OCI-LY7 (cell line): ENCODE measurements around the gene TUBB1. TPM values are rescaled to one million over a fixed set of nuclear protein-coding genes. Genes with fewer than 3 reads are reported as not detected.

ENCODE experiments used
- BruUV-seq: library from RNA; stranded (reverse); fragments of 400-500 nt; replicated peaks from 2 replicates; lab custom pipeline; 2021; lab: Mats Ljungman, UMichigan
- CTCF ChIA-PET: fragments of 300-600 bp; sonication (Branson Sonifier 250); formaldehyde crosslinking; loops from one replicate; lab custom pipeline; 2022; ENCODE audit warnings: antibody characterized with exemption; ENCODE audit not compliant: unreplicated experiment; lab: Charles Lee
- POLR2A ChIA-PET: fragments of 300-600 bp; sonication (Branson Sonifier 250); formaldehyde crosslinking; loops from one replicate; lab custom pipeline; 2022; ENCODE audit warnings: antibody characterized with exemption; lab: Charles Lee
- DNase-seq: peaks from one replicate; pipeline ENCODE4 v3.0.0-alpha.2; 2015; ENCODE audit warnings: low spot score
- H2AFZ ChIP-seq: fragments of 200-600 bp; sonication (generic), shearing (Covaris generic); 2 replicates; pipeline ENCODE4 v1.6.1; 2014; ENCODE audit warnings: mild to moderate bottlenecking, antibody characterized with exemption, low read length, moderate library complexity
- H3K27ac ChIP-seq: fragments of 200-600 bp; sonication (generic); 2 replicates; pipeline ENCODE4 v1.5.1; 2014; ENCODE audit warnings: mixed run types, low read depth, mild to moderate bottlenecking, moderate library complexity, low read length, inconsistent platforms; ENCODE audit not compliant: poor library complexity, severe bottlenecking
- H3K36me3 ChIP-seq: fragments of 200-600 bp; sonication (generic); 2 replicates; pipeline ENCODE4 v1.6.1; 2014; ENCODE audit warnings: mild to moderate bottlenecking, antibody characterized with exemption, low read length, moderate library complexity, mixed read lengths; ENCODE audit not compliant: insufficient read depth
- H3K4me1 ChIP-seq: fragments of 200-600 bp; sonication (generic); 2 replicates; pipeline ENCODE4 v1.5.1; 2014; ENCODE audit warnings: mild to moderate bottlenecking, low read length; ENCODE audit not compliant: insufficient read depth, poor library complexity, severe bottlenecking
- H3K4me2 ChIP-seq: fragments of 200-600 bp; sonication (generic); 2 replicates; pipeline ENCODE4 v1.6.1; 2014; ENCODE audit warnings: mild to moderate bottlenecking, low read length
- H3K4me3 ChIP-seq: fragments of 200-600 bp; sonication (generic); 2 replicates; pipeline ENCODE4 v1.5.1; 2014; ENCODE audit warnings: mild to moderate bottlenecking, low read depth, low read length; ENCODE audit not compliant: poor library complexity, severe bottlenecking
- H3K79me2 ChIP-seq: fragments of 200-600 bp; sonication (generic); 2 replicates; pipeline ENCODE4 v1.6.1; 2016; ENCODE audit warnings: low read depth, mild to moderate bottlenecking, low read length, moderate library complexity, mixed read lengths; ENCODE audit not compliant: insufficient read depth
- H3K9me2 ChIP-seq: fragments of 200-600 bp; sonication (generic); 2 replicates; pipeline ENCODE4 v1.6.1; 2016; ENCODE audit warnings: mild to moderate bottlenecking, low read length, mixed read lengths; ENCODE audit not compliant: insufficient read depth
- H3K9me3 ChIP-seq: fragments of 200-600 bp; sonication (generic); 2 replicates; pipeline ENCODE4 v1.6.1; 2014; ENCODE audit warnings: mild to moderate bottlenecking, mixed run types, low read length, mixed read lengths
- H4K20me1 ChIP-seq: fragments of 200-600 bp; sonication (generic); 2 replicates; pipeline ENCODE4 v1.6.1; 2014; ENCODE audit warnings: mild to moderate bottlenecking, antibody characterized with exemption, low read length, moderate library complexity, mixed read lengths; ENCODE audit not compliant: insufficient read depth
- CTCF ChIP-seq: fragments of 200-600 bp; sonication (generic); conservative IDR thresholded peaks from 2 replicates; pipeline ENCODE4 v1.5.1; 2014; ENCODE audit warnings: mild to moderate bottlenecking, antibody characterized with exemption, low read length, moderate library complexity, mixed read lengths
- EZH2phosphoT487 ChIP-seq: fragments of 200-600 bp; sonication (generic); IDR thresholded peaks from 2 replicates; pipeline ENCODE4 v1.6.1; 2018; ENCODE audit warnings: low read depth, borderline replicate concordance, mild to moderate bottlenecking, mixed run types, antibody characterized with exemption, low read length, moderate library complexity, mixed read lengths
- intact Hi-C: fragments of 100-400 bp; cut with micrococcal nuclease; formaldehyde crosslinking; loops from one replicate; pipeline ENCODE4 v1.10.0; 2022; ENCODE audit not compliant: unreplicated experiment
- total RNA-seq, 2 experiments: library from RNA; depleted of rRNA in 1 of 2; stranded (reverse); fragments of >200 nt in 1 of 2; shearing (Covaris generic) in 1 of 2; gene quantifications; 2 replicates each; pipeline ENCODE4 v1.2.3, GENCODE V29; 2014 to 2022

The TUBB1 gene
- total RNA-seq, 2 experiments from 2014 or later, result 0.11 TPM; not detected in 1

GRCh38 chr20:58986286-58986967 is 32.8 kb upstream of the TUBB1 start:
- Histone ChIP-seq H2AFZ (no peak overlapping the region), H3K4me3 (no peak overlapping the region), H3K27ac (no peak overlapping the region), H4K20me1 (peaks cover 12% of the 10 kb centered on the region; the same call in 1 of the 2 replicates), H3K4me2 (no peak overlapping the region), H3K36me3 (peaks cover 77% of the 10 kb centered on the region), H3K9me3 (no peaks in the 10 kb centered on the region), H3K9me2 (no peaks in the 10 kb centered on the region), H3K79me2 (peaks cover 49% of the 10 kb centered on the region), H3K4me1 (peaks cover 32% of the 10 kb centered on the region)
- TF ChIP-seq EZH2phosphoT487 (no peak), CTCF (no peak)
- DNase-seq, result no peak
- no TSS peak for BruUV-seq
- intact Hi-C loops, result no loop called here
- POLR2A ChIA-PET, result no interaction called here
- CTCF ChIA-PET, result no interaction called here

- H3K27ac ChIP-seq, result no peak overlapping the region
- H2AFZ ChIP-seq, result no peak overlapping the region
- no peak overlapping the region for H3K4me2 ChIP-seq
- BruUV-seq, result no TSS peak
- H3K9me3 ChIP-seq, result no peaks in the 10 kb centered on the region
- peaks cover 43% of the 10 kb centered on the region for H3K79me2 ChIP-seq
- ChIA-PET CTCF (no interaction called here), POLR2A (no interaction called here)
- no peaks in the 10 kb centered on the region for H3K9me2 ChIP-seq
- H3K4me1 ChIP-seq, result peaks cover 32% of the 10 kb centered on the region
- peaks cover 83% of the 10 kb centered on the region for H3K36me3 ChIP-seq
- no peak overlapping the region for H3K4me3 ChIP-seq
- no peak for DNase-seq
- peaks cover 12% of the 10 kb centered on the region; the same call in 1 of the 2 replicates for H4K20me1 ChIP-seq
- TF ChIP-seq EZH2phosphoT487 (no peak), CTCF (no peak)
- intact Hi-C loops, result no loop called here
These were observed 32.2 kb upstream of the TUBB1 start for GRCh38 chr20:58986968-58987517.
